DMS53 treated with DMSO at 0.1 percent for 48 hours (cell line): ENCODE results near the gene RASGEF1B.
"Not testable (repeated sequence)": the region's sequence is repeated elsewhere in the genome, so short reads cannot be mapped to it uniquely, and the experiment has no call there.

Experiments used
- DNase-seq: peaks from one replicate; lab custom pipeline; 2025; ENCODE audit not compliant: unreplicated experiment; lab: John Stamatoyannopoulos, UW

RASGEF1B gene

DNA sequence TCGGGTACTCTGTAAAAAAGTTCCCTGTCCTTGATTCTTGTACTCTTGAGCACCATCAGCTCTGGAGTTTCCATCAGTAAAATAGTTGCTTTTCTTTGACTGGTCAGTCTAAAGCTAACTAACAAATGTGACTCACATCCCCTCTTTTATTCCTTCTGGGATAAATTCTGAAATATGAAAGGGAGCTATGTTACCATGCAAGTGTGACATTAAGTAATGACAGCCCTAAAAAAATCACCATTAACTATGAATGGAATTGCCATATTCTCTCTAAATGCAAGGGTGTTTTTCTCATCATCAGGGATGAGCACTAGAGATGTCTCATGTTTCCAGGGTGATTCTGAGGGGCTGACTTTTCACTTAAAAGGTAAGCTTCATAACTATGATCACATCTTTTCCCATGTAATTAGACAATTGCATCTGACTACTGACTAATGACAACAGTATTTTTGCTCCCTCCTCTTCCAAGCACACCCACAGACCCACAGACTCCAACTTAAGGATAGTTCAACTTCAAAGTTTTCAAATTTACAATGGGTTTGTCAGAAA, 26.9 kb upstream of the RASGEF1B start:
- DNase-seq, result no peak

DNA sequence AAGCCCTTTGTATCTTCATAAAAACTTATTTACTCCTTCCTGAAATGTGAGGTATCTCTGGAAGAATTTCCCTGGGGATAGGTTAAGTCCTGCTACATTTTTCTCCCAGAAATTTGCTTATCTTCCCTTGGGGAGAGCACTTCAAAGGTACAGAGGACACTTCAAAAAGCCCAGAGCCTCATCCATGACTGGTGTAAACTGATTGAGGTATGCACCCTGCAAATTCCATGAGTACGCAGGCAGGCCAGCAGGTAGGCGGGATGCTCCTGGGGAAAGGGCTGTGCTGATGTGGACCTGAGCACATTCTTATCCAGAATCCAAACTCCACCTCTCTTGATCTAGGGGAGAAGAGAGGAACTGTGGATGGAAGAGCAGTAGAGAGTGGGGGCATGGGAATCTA, 26.3 kb upstream of the RASGEF1B start:
- no peak for DNase-seq

DNA sequence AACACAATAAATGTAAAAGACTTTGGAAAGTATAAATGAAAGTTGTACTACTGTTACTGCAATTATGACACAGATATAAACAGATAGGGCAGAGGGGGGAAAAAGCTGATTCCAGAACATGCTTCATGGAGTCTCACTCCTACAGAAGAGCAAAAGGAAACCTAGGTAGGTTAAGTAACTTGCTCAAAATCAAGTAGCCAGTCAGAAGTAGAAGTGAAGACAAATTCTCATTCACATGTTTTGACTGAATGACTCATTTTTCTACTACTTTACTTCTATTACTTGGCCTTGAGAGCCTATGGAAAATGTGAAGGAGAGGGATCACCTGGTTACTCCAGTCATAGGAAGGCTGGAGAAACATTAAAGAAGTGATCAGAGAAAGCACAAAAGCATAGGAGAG, 23.6 kb upstream of the RASGEF1B start:
- no peak for DNase-seq

DNA sequence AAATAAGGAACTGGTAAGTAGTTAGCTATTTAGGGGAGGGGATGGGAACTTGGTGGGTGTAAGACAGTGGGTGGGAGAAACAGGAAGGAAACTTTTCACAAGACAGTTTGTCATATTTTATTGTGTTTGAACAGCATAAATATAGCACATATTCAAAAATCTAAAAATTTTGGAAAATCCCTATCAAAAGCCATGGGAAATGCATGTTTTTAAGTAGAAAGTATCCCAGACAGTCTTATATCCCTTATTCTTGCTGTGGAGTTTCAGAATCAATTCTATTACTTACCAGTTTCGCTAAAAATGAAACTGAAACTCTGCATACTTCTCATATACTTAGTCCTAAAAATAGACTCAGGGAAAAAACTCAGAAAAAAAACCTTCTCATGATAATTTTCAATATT, 22.3 kb upstream of the RASGEF1B start:
- DNase-seq, result peak; percentile 16

DNA sequence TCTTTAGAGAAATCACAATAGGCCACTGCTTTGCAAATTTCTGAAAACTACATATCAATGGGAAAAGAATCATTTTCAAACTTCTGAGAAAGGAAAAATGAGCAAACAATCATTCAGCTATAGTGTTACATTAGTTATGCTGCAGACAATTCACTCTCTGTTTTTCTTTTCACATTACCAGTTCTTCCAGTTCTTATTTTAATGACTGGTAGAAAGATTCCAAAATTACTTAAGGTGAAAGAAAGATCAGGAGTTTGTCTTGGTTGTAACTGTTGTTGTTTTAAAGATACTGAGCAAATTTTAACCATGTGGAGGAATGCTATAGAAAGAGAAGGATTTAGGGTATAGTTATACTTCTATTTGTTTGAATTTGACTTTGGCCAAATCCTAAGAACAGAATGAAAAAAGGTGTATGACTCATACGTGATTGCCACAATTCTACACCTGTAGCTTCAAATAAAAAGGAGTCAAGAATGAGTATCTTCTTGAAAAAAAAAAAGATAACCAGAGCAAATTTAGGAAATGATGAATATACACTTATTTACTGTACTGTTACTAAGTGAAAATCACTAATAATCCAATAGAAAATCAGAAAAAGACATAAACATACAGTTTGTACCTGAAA, 21.0 kb upstream of the RASGEF1B start:
- DNase-seq, result no peak

DNA sequence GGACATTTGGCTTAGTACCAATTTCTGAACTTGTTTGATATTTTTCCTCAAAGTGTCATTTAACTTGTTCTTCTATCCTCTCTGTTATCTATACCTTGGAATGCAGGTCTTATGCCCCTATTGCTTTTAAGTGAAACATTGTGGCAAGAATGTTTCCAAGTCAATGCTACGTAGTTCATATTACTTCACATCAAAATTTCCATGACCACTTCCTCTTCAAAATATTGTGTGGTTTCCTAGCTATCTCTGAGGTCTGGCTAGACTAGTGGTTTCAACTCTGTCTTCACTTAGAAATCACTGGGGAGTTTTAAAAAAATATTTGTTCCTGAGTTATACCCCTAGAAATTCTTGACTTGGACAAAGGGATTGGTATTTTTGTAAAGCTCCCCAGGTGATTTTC, 20.2 kb upstream of the RASGEF1B start:
- no peak for DNase-seq

DNA sequence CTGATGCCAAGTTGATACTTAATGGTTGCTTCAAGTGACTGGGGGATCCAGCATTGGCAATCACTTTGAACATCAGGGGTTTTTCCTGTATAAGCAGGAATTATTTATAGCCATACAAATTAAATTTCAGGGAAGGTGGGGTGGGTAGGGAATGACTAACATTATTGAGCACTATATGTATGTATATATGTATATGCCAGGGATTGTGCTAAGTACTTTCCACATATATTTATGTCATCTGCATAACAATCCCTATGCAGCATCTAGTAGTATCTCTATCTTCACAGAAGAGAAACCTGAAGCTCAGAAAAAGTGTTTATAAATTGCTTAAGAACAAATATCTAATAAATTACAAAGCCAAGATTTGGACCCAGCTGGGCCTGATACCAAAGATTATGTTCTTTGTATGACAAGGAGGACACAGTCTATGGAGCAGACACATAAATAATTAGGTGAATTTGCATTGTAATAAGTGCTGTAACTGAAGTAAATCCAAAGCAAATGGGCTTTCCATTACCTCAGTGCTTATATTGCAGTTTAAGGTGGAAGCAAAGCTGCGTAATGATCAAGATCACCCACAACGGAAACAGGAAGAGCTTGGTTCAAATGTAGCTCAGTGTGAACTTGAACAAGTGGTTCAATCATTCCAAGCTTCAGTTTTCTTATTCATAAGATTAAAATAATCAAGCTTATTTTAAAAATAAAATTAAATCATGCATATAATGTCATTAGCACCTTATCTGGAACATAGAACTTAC, 18.9 kb upstream of the RASGEF1B start:
- DNase-seq, result no peak

DNA sequence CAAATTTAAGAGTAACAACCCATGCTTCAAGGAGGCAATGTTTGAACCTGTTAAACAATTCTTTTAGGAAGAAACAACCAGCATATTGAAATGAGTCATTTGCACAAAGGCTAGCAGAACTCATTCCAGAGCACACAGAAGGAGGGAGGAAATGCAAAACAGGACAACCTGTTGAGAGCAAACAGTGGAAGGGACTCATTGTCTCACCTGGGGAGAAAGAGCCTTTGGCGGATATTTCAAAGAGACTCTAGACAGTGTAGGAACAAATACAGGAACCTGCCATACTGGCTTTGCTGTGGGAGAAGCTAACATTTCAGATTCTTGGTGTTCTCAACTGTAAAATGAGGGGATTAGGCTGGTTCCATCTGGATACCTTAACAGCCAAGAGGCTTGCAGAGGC, 14.8 kb upstream of the RASGEF1B start:
- peak; percentile 85 for DNase-seq

DNA sequence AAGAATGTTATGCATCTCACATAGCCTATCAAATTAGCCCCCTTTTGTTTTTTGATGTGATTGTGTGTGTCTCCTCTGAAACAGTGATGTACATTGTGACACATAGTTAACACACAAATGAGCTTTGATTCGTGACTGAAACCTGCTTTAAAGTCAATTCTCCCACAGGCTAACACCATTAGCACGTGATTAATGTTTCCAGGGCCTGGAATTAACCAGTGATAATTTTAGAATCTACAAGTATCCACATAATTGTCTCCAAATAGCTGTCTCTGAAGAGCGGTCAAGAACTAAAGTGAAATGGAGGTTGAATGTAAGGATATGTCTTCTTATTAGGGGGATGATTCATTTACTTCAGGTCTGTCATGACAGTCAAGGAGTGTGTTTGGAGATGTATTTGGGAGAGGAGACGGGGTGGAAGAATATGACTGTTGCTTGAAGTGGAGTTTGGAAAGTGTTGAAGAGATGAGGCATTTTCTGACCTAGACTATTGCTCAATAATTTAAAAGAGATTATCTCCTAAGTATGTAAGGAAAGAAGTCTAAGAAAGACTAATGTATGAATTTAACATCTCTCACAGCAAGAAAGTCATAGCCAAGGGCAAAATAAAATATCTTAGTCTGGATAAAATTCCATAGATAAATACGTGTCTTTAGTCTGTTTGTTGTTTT, 13.7 kb upstream of the RASGEF1B start:
- no peak for DNase-seq

DNA sequence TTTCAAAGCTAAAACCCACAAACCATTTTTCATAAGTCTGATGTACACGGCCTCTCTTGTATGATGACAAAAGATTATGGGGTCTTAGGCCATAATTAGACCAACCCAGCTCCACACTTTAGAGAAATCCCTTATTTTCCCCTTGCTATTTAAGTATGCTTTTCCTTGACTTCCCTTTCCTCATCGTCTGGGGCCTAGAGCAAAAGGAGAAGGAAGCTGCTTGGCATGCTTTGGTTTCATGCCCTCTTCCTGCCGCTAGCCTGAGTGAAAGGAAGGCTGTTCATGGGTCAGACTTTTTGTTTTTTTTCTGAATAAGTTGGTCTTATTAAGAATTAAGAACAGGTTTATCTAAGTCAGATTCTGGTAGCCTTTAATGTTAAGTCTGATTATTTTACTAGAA, 10.6 kb upstream of the RASGEF1B start:
- DNase-seq, result no peak

DNA sequence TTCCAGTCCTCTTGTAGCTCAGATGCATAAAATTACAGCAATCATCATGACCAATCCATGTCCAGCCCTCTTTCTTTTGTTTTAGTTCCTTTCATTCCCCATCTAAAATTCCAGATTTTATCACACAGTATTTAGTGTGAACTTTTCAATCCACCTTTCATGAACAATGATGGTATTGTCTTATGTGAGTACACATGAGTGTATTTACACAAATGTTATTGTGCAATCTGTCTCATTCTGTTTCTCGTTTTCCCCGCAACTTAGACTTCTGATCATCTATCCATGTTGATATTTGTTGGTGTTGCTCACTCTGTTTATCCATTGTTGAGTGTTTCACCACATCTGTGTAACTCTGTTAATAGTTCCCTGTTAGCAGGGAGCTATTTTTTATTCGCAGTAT, 9.4 kb upstream of the RASGEF1B start:
- no peak for DNase-seq

DNA sequence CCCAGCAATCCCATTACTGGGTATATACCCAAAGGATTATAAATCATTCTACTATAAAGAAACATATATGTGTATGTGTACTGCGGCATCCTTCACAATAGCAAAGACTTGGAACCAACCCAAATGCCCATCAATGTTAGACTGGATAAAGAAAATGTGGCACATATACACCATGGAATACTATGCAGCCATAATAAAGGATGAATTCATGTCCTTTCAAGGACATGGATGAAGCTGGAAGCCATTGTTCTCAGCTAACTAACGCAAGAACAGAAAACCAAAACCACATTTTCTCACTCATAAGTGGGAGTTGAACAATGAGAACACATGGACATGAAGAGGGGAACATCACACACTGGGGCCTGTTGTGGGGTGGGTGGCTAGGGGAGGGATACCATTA, 7.9 kb upstream of the RASGEF1B start:
- not testable (repeated sequence) for DNase-seq

DNA sequence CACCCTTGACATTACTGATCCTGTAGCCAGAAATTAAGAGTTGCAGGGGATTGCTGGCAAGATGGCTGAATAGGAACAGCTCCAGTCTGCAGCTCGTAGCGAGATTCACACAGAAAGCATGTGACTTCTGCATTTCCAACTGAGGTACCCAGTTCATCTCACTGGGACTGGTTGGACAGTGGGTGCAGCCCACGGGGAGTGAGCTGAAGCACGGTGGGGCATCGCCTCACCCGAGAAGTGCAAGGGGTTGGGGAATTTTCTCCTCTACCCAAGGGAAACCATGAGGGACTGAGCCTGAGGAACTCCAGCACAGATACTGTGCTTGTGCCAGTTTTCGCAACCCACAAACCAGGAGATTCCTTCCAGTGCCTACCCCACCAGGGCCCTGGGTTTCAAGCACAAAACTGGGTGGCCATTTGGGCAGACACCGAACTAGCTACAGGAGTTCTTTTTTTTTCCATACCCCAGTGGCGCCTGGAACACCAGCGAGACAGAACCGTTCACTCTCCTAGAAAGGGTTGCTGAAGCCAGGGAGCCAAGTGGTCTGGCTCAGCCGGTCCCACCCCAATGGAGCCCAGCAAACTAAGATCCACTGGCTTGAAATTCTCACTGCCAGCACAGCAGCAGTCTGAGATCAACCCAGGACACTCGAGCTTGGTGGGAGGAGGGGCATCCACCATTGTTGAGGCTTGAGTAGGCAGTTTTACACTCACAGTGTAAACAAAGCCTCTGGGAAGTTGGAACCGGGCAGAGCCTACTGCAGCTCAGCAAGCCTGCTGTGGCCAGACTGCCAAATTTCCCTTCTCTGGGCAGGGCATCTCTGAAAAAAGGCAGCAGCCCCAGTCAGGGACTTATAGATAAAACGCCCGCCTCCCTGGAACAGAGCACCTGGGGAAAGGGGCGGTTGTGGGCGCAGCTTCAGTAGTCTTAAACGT, 1.9 kb upstream of the RASGEF1B start:
- DNase-seq, result peak; percentile 61

DNA sequence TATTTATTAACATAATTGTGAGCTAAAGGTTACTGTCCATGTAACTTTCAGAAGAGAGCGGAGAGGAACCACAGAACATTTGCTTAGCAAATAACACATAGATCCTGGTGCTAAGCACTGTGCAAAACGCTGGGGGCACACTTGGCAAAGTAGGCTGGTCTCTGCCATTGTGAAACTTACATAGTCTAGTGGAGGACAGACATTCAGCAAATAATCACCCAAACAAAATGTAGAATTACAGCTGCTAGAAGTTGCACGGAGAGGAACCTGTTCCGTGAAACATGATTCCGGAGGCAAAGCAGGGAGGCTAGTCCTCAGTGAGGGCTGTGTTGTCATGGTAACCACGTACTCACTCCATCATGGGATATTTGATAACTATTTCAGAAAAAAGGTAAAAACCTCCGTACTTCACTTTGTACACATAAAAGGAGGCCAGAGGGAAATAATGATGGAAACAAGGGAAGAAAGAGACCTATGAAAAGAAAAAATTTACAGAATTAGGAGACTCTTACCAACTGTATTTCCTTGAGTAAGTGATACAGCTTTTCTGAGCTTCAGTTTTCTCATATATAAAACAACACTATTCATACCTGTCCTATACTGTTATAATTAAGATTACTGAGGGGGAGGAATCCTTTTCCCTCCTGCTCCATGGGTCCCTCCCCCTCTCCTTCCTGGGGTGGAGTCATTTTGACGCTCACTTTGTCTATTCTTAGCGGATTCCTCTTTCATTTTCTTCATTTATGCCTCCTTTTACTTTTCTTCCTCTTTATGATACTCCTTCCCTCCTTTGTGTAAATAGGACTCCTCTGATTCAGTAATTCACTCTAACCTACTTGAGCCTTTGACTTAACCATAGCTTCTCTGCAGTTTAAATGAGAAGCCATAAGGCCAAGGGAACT, 825 bp upstream of the RASGEF1B start:
- peak; percentile 94 for DNase-seq

DNA sequence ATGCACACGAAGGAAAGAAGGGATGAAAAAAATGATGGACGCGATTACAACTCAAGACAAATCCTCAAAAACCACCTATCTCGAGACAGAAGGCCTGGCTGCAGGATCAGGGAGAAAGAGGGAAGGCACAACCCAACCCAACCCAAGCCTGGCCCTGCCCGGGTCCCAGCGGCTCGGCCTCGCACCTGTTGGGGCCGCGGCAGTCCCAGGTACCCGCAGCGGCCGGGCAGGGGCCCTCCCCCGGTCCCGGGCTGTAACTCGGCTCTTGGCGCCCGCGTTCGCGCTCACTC, 464 bp downstream of the RASGEF1B start:
- no peak for DNase-seq

DNA sequence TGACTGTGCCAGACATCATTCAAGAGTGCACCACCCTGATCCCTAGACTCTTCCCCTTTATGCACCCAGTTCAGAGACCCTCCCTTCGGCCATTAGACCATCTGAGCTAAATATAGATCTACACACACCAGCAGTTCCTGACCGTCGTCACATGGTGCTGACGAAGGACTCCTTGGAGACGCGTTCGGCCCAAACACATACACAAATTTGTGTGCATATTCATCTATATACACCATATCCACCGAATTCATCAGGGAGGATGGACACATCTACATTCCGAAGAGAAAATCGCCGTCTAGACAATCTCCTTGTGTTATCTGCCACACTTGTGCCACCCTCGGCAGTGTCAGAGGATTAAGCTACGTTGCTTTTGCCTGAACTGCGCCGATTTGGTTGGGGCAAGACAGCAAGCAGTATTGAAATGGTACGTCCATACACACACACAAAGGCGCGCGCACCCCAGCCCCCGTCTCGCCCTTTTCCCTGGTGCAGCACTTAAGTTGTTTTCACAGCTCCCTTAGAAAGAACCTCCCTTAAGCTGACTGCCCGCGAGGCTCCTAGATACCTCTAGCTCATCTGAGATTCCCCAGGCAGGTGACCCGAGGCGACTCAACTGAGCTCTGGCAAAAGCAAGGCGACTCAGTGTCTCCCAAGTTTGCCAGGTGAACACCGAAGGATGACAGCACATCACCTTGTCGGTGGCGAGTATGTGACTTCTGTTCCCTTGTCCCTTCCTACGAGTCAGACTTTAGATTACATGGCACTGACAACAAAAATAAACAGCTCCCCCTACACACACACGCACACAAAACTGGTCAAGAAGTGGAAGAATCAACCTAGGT, 1.0 kb downstream of the RASGEF1B start:
- peak; percentile 34 for DNase-seq

DNA sequence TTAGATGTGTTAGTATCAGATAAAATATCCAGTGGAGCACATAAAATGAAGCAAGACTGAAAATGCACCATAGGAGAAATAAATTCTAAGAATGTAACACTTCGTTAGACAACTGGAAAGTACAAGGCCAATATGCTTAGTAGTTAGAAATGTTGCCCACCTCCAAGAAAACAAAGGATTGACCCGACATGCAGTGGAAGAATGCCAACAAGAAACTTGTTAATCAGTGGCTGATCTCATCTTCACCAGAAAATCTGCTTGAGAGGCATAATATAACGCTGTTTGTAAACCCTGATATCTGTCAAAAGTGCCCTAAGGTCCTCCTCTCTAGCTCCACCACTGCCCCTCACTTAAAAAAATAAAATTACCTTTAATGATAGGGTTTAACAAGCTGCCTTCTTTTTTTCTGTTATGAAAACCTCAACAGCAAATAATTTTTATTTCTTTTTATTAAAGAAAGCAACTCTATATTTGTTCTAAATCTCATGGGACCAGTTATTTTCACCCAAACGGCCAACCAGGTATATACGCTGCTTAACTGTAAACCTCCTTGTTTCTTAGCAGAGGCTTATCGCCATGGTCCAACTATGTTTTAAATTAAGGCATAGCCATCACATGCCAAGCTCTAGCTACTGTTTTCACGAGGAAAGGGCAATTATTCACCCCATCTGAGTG, 1.8 kb downstream of the RASGEF1B start:
- no peak for DNase-seq

DNA sequence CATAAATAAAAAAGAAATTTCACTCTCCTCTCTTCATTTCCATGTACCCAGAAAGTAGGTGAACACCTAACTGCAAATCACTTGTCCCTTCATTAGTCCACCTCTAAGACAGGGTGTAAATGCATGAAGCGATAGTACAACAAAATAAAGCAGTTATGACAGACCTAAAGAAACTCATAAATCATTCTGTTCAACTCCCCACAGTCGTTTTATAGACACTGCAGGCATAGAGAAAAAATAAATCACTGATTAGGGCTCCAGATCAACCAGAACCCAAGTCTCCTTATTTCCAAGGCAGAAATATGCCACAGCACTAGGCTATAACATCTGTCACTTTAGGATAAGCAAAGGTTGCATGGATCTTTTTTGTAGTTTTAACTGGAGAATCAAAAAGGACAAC, 3.0 kb downstream of the RASGEF1B start:
- DNase-seq, result no peak

DNA sequence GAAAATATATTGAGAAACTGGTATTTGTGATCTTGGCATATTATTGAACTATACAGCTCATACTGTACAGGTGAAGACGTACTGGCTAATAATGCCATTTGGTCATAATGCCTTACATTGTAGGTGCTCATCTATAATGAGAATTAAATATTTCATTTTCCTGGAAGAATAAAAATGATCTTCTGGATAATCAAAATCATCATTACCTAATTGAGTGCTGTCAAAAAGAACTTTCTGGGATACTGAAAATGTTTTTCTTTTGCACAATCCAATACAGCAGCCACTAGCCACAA, 4.1 kb downstream of the RASGEF1B start:
- DNase-seq, result no peak
